22Rv1 (cell line): ENCODE data around the gene CDA.

ENCODE experiments used
- CTCF ChIP-seq: fragments of 450-650 bp; IDR thresholded peaks from 2 replicates; pipeline ENCODE4 v1.5.1; 2017; ENCODE audit warnings: mild to moderate bottlenecking
- ZFX ChIP-seq: fragments of 450-650 bp; IDR thresholded peaks from 2 replicates; pipeline ENCODE4 v1.6.1; 2017; ENCODE audit warnings: antibody characterized with exemption, borderline replicate concordance

DNA sequence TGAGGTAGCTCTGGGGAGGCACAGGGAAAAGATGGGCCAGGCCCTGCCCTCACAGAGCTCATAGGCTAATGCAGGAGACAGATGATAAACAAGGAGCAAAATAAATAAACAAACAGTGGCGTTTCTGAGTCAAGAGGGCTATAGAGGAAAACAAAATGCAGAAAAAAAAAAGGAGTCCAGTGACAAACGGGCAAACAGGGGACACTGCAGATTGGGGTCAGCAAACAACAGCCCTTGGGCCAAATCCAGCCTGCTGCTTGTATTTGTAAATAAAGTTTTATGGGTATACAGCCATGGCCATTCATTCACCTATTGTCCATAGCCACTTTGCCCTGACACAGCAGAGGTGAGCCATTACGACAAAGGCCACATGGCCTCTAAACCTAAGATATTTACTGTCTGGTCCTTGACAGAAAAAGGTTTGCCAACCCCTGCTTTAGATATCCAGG, 25.3 kb downstream of the CDA start:
- TF ChIP-seq CTCF (no peak), ZFX (no peak)
